Endothelial cell of umbilical vein (primary cell): ENCODE measurements around the gene NPAS4.

Experiments used
- CTCF ChIP-seq, 2 donors: IDR thresholded peaks; 1 replicate in 1 of 2; 2 replicates in 1 of 2; pipeline ENCODE4 v1.5.1; 2011; ENCODE audit warnings: low read length in 2 of 2, mild to moderate bottlenecking in 2 of 2, moderate library complexity in 2 of 2, control low read depth in 1 of 2, inconsistent platforms in 1 of 2, low read depth in 1 of 2; ENCODE audit not compliant: insufficient read depth in 1 of 2; ENCODE audit errors: extremely low read depth in 1 of 2
- EZH2 ChIP-seq: IDR thresholded peaks from 2 replicates; pipeline ENCODE4 v1.6.1; 2012; ENCODE audit warnings: borderline replicate concordance, low read depth, mild to moderate bottlenecking, moderate library complexity, low read length, inconsistent platforms; ENCODE audit not compliant: severe bottlenecking
- MAX ChIP-seq: IDR thresholded peaks from 2 replicates; pipeline ENCODE4 v1.6.1; 2011; ENCODE audit not compliant: insufficient read depth, insufficient read length
- MYC ChIP-seq: IDR thresholded peaks from one replicate; pipeline ENCODE4 v1.6.1; 2011; ENCODE audit warnings: mild to moderate bottlenecking, low read depth, low read length
- POLR2A ChIP-seq: IDR thresholded peaks from 2 replicates; pipeline ENCODE4 v1.6.1; 2012; ENCODE audit warnings: low read depth, mild to moderate bottlenecking, control low read depth, low read length
- POLR2AphosphoS5 ChIP-seq: IDR thresholded peaks from 2 replicates; pipeline ENCODE4 v1.6.1; 2012; ENCODE audit warnings: low read depth, mild to moderate bottlenecking, control low read depth, low read length, moderate library complexity; ENCODE audit not compliant: insufficient read depth

- TF ChIP-seq POLR2A: no peak
- no peak for TF ChIP-seq POLR2AphosphoS5
- no peak for TF ChIP-seq MAX
- no peak for TF ChIP-seq CTCF (IDR thresholded peaks at IDR 0.05; ENCODE audit: extremely low read depth in 1 of 2, insufficient read depth in 1 of 2, low read depth in 1 of 2, low read length in 2 of 2)
- TF ChIP-seq EZH2: no peak
- TF ChIP-seq MYC: no peak
These were observed 9.5 kb upstream of the NPAS4 start for GRCh38 chr11:66411323-66411722.
